IMR-90 (cell line): ENCODE measurements around the gene FARP1. TPM values are rescaled to one million over a fixed set of nuclear protein-coding genes. Genes with fewer than 3 reads are reported as not detected.

Source experiments
- ATAC-seq: fragments of 200-7000 bp; cut with Tn5 transposase; 2 replicates; pipeline ENCODE4 v1.9.1; 2020; ENCODE audit warnings: low read depth, mild to moderate bottlenecking, moderate library complexity
- BruUV-seq: library from RNA; stranded (reverse); fragments of 400-500 nt; replicated peaks from 2 replicates; lab custom pipeline; 2021; lab: Mats Ljungman, UMichigan
- CTCF ChIA-PET: fragments of 300-600 bp; formaldehyde crosslinking; extraction: SDS; loops from one replicate; lab custom pipeline; 2021; ENCODE audit warnings: antibody characterized with exemption; lab: Yijun Ruan, JAX
- POLR2A ChIA-PET: fragments of 300-600 bp; sonication (Branson Sonifier 250); formaldehyde crosslinking; loops from one replicate; lab custom pipeline; 2022; ENCODE audit warnings: antibody characterized with exemption; ENCODE audit not compliant: unreplicated experiment; lab: Charles Lee
- DNase-seq: peaks from one replicate; pipeline ENCODE4 v3.0.0; 2013
- H2AFZ ChIP-seq: replicated peaks from 2 replicates; pipeline ENCODE3; 2013; ENCODE audit warnings: low read length, mild to moderate bottlenecking; ENCODE audit not compliant: poor library complexity
- H2AK5ac ChIP-seq: 2 replicates; pipeline ENCODE4 v1.6.1; 2013; ENCODE audit warnings: low read depth, low read length, inconsistent platforms
- H2AK9ac ChIP-seq: replicated peaks from 2 replicates; pipeline ENCODE3; 2013; ENCODE audit warnings: mild to moderate bottlenecking, low read depth, low read length, moderate library complexity; ENCODE audit not compliant: poor library complexity
- H2BK120ac ChIP-seq: 2 replicates; pipeline ENCODE4 v1.6.1; 2013; ENCODE audit warnings: low read depth, low read length, inconsistent platforms
- H2BK15ac ChIP-seq: 3 replicates; pipeline ENCODE4 v1.6.1; 2013; ENCODE audit warnings: low read depth, low read length, inconsistent platforms
- H2BK20ac ChIP-seq: 2 replicates; pipeline ENCODE4 v1.6.1; 2013; ENCODE audit warnings: low read depth, mild to moderate bottlenecking, inconsistent platforms, low read length, moderate library complexity
- H2BK5ac ChIP-seq: 2 replicates; pipeline ENCODE4 v1.6.1; 2013; ENCODE audit warnings: mild to moderate bottlenecking, low read depth, low read length, inconsistent platforms; ENCODE audit not compliant: poor library complexity, severe bottlenecking
- H3K14ac ChIP-seq: replicated peaks from 2 replicates; pipeline ENCODE4 v1.6.1; 2013; ENCODE audit warnings: low read depth, low read length, inconsistent platforms
- H3K18ac ChIP-seq: 2 replicates; pipeline ENCODE4 v1.6.1; 2013; ENCODE audit warnings: low read depth, low read length, control low read depth
- H3K23ac ChIP-seq: 2 replicates; pipeline ENCODE4 v1.6.1; 2013; ENCODE audit warnings: low read depth, low read length, inconsistent platforms
- H3K27ac ChIP-seq: 2 replicates; pipeline ENCODE4 v1.5.1; 2013; ENCODE audit warnings: mild to moderate bottlenecking, control low read depth, low read length; ENCODE audit not compliant: insufficient read depth
- H3K27me3 ChIP-seq: 2 replicates; pipeline ENCODE4 v1.6.1; 2013; ENCODE audit warnings: low read length; ENCODE audit not compliant: control insufficient read depth, insufficient read depth
- H3K36me3 ChIP-seq: 2 replicates; pipeline ENCODE4 v1.6.1; 2013; ENCODE audit warnings: low read length, mixed read lengths; ENCODE audit not compliant: control insufficient read depth, insufficient read depth
- H3K4ac ChIP-seq: 2 replicates; pipeline ENCODE4 v1.6.1; 2013; ENCODE audit warnings: low read depth, low read length, inconsistent platforms
- H3K4me1 ChIP-seq: 2 replicates; pipeline ENCODE4 v1.6.1; 2013; ENCODE audit warnings: low read length, mixed read lengths; ENCODE audit not compliant: control insufficient read depth, insufficient read depth
- H3K4me2 ChIP-seq: 2 replicates; pipeline ENCODE4 v1.6.1; 2013; ENCODE audit warnings: low read depth, mild to moderate bottlenecking, control low read depth, low read length, moderate library complexity
- H3K4me3 ChIP-seq: 2 replicates; pipeline ENCODE4 v1.5.1; 2013; ENCODE audit warnings: low read depth, mild to moderate bottlenecking, control low read depth, low read length, moderate library complexity; ENCODE audit not compliant: insufficient read depth
- H3K56ac ChIP-seq: 2 replicates; pipeline ENCODE4 v1.6.1; 2013; ENCODE audit warnings: low read length, inconsistent platforms; ENCODE audit not compliant: insufficient read depth; ENCODE audit errors: extremely low read depth
- H3K79me1 ChIP-seq, 2 experiments: 2 replicates each; pipeline ENCODE4 v1.6.1; 2013; ENCODE audit warnings: low read length in 2 of 2, inconsistent platforms in 1 of 2, low read depth in 1 of 2
- H3K9ac ChIP-seq: 2 replicates; pipeline ENCODE4 v1.6.1; 2013; ENCODE audit warnings: low read depth, low read length, control low read depth
- H3K9me1 ChIP-seq: 2 replicates; pipeline ENCODE4 v1.6.1; 2013; ENCODE audit warnings: low read length, inconsistent platforms; ENCODE audit not compliant: insufficient read depth
- H3K9me3 ChIP-seq: 2 replicates; pipeline ENCODE4 v1.6.1; 2013; ENCODE audit warnings: low read length; ENCODE audit not compliant: control insufficient read depth, insufficient read depth
- H4K20me1 ChIP-seq: 2 replicates; pipeline ENCODE4 v1.6.1; 2013; ENCODE audit warnings: low read length, inconsistent platforms; ENCODE audit not compliant: insufficient read depth
- H4K5ac ChIP-seq: 2 replicates; pipeline ENCODE4 v1.6.1; 2013; ENCODE audit warnings: mild to moderate bottlenecking, low read depth, low read length, control low read depth
- H4K8ac ChIP-seq, 2 experiments: 2 replicates each; pipeline ENCODE4 v1.6.1; 2013; ENCODE audit warnings: low read depth in 2 of 2, low read length in 2 of 2, control low read depth in 1 of 2, inconsistent platforms in 1 of 2
- H4K91ac ChIP-seq: 2 replicates; pipeline ENCODE4 v1.6.1; 2013; ENCODE audit warnings: low read depth, low read length, inconsistent platforms; ENCODE audit not compliant: insufficient read depth
- BHLHE40 ChIP-seq: fragments of 150-350 bp; IDR thresholded peaks from 2 replicates; pipeline ENCODE4 v1.6.1; 2016; ENCODE audit warnings: mild to moderate bottlenecking, low read depth, low read length
- RCOR1 ChIP-seq: IDR thresholded peaks from 2 replicates; pipeline ENCODE4 v1.6.1; 2012; ENCODE audit warnings: mild to moderate bottlenecking, low read length, improper control_type of control experiment; ENCODE audit not compliant: insufficient replicate concordance
- RFX5 ChIP-seq: IDR thresholded peaks from 2 replicates; pipeline ENCODE4 v1.8.0; 2012; ENCODE audit warnings: low read depth, mild to moderate bottlenecking, low read length, moderate library complexity
- WGBS, 2 experiments: methylation state at CpG; one replicate each; pipeline versions ENCODE4 v1.1.5 to v1.1.7; 2013; ENCODE audit warnings: missing lambda C conversion rate in 2 of 2; ENCODE audit not compliant: insufficient read length in 1 of 2; ENCODE audit errors: extremely low coverage in 2 of 2; 5-methylcytosine and 5-hydroxymethylcytosine counted together
- dilution Hi-C: fragments of 300-500 bp; cut with HindIII; formaldehyde crosslinking; loops from one replicate; pipeline ENCODE4 v1.14.3; 2018; ENCODE audit warnings: low sequenced_read_pairs; ENCODE audit not compliant: unreplicated experiment
- in situ Hi-C: fragments of 300-500 bp; cut with MboI; formaldehyde crosslinking; loops from 3 replicates; pipeline ENCODE4 v1.14.3; 2019; ENCODE audit warnings: low sequenced_read_pairs, inconsistent platforms, mixed read lengths
- intact Hi-C: fragments of 100-400 bp; cut with micrococcal nuclease; formaldehyde crosslinking; loops from 2 replicates; pipeline ENCODE4 v1.10.0; 2022
- polyA plus RNA-seq, 3 experiments: library from polyadenylated mRNA; depleted of rRNA; stranded (reverse); fragments of >200 nt; gene quantifications; 2 replicates each; pipeline ENCODE4 v1.2.3, GENCODE V29; 2012; ENCODE audit warnings: low replicate concordance in 1 of 3
- total RNA-seq: library from RNA; depleted of rRNA; stranded (reverse); fragments of >200 nt; gene quantifications from 2 replicates; pipeline ENCODE4 v1.2.3, GENCODE V29; 2012

FARP1 gene
- total and polyA plus RNA-seq, 2 of the 4 experiments (the other 2 are of a cell fraction): 39.6 to 57.0 TPM

GRCh38 chr13:98409281-98409680 is 266.4 kb downstream of the FARP1 start:
- Histone ChIP-seq H2AK5ac (no peak overlapping the region), H4K20me1 (peaks cover 3% of the 10 kb centered on the region; the same call in 1 of the 2 replicates), H2BK20ac (no peak overlapping the region), H3K4ac (no peak overlapping the region), H3K79me1 (peaks cover 11 to 24% of the 10 kb centered on the region in 2 experiments; a peak in 3 of 4 replicates), H4K5ac (no peak overlapping the region), H2AK9ac (no peak overlapping the region), H3K56ac (no peak overlapping the region), H3K9me1 (peaks cover 16% of the 10 kb centered on the region; the same call in 1 of the 2 replicates), H3K4me2 (no peak overlapping the region), H3K36me3 (peaks cover 46% of the 10 kb centered on the region), H3K27ac (no peak overlapping the region), H4K8ac (no peak overlapping the region), H3K4me1 (no peaks in the 10 kb centered on the region), H2BK5ac (no peak overlapping the region), H3K23ac (no peak overlapping the region), H3K9me3 (no peaks in the 10 kb centered on the region), H2AFZ (no peak overlapping the region), H3K14ac (no peak overlapping the region), H3K27me3 (no peaks in the 10 kb centered on the region), H2BK15ac (no peak overlapping the region), H2BK120ac (no peak overlapping the region), H4K91ac (no peak overlapping the region), H3K4me3 (no peak overlapping the region), H3K18ac (no peak overlapping the region), H3K9ac (no peak overlapping the region)
- dilution Hi-C loops (no loop called here), in situ Hi-C loops (no loop called here), intact Hi-C loops (no loop called here)
- POLR2A ChIA-PET: no interaction called here
- ATAC-seq: no peak
- no CpG with 5 or more reads among the region's 13 CpGs for WGBS, 2 experiments
- CTCF ChIA-PET: no interaction called here
- no TSS peak for BruUV-seq
- TF ChIP-seq RFX5 (no peak), BHLHE40 (no peak), RCOR1 (no peak)
- no peak for DNase-seq
